GM18907 (cell line): ENCODE data around the gene LRP5.
"Not testable (repeated sequence)": the region's sequence is repeated elsewhere in the genome, so short reads cannot be mapped to it uniquely, and the experiment has no call there.

Experiments used
- ATAC-seq: cut with Tn5 transposase; IDR thresholded peaks from one replicate; pipeline ENCODE4 v1.9.1; 2021; ENCODE audit warnings: mild to moderate bottlenecking, moderate library complexity; ENCODE audit not compliant: unreplicated experiment

LRP5 gene

DNA sequence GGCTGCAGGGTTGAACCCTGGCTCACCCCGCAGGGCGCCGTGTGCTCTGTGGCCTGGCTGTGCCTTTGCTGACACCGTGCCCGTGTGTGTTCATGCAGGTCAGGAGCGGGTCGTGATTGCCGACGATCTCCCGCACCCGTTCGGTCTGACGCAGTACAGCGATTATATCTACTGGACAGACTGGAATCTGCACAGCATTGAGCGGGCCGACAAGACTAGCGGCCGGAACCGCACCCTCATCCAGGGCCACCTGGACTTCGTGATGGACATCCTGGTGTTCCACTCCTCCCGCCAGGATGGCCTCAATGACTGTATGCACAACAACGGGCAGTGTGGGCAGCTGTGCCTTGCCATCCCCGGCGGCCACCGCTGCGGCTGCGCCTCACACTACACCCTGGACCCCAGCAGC lies 101.2 kb downstream of the LRP5 start:
- ATAC-seq: no peak

DNA sequence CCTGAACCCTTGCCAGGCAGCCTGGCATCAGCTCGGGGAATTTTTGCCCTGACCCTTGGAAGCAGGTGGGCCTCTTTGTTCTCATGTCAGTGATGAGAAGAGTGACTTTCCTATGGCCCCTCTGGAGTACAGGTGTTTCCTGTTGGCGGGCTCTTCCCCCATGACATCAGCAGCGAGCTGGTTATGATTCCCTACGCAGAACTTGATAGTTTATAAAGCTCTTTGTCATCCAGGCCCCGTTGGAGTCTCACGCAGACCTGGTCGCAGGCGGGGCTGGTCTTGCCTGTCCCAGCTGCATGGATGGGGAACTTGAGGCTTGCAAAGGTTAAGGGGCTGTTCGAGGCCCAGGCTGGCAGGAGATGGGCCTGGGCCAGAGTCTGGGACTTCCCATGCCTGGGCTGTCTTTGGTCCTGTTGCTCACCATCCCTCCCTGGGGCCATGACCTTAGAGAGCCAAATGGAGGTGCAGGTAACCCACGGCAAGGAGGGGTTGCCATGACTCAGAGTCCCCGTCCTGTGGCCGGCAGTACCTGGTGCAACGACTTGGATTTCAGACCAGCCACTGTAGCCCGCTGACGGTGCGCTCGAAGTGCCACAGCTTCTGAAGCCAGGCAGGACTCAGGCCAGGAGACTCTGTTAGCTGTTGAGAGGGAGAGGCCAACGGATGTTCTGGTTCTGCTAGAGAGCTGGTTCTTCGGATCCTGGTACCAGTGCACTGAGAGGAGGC lies 102.3 kb downstream of the LRP5 start:
- no peak for ATAC-seq

DNA sequence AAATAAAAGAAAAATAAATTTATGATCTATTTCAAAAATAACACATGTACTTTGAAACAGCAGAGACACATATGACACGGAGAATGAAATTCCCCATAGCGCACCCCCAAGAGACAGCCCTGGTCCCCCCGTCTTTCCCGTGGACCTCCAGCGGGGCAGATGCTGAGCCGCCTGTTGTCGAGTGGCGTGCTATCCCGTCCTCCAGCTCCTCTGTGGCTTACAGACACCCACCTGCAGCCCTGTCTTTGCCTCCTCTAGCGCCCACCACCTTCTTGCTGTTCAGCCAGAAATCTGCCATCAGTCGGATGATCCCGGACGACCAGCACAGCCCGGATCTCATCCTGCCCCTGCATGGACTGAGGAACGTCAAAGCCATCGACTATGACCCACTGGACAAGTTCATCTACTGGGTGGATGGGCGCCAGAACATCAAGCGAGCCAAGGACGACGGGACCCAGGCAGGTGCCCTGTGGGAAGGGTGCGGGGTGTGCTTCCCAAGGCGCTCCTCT lies 103.7 kb downstream of the LRP5 start:
- no peak for ATAC-seq

DNA sequence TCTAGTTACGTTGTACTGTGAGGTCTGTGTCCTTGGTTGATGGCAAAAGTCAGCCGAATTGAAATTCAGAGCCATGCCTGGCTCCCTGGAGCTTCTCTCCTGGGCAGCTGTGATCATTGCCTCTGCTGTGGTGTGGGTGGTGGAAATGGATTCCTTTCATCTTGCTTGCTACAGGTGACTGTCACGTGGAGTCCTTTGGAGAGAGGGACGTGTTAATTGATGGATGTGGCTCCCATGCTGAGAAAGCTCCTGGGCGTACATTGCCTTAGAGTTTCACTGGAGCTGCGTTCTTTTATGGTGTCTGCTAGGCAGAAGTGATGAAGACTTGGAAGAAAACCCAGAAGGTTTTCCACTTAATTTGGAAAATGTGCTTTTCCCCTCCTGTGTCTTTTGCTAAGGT lies 106.3 kb downstream of the LRP5 start:
- no peak for ATAC-seq

DNA sequence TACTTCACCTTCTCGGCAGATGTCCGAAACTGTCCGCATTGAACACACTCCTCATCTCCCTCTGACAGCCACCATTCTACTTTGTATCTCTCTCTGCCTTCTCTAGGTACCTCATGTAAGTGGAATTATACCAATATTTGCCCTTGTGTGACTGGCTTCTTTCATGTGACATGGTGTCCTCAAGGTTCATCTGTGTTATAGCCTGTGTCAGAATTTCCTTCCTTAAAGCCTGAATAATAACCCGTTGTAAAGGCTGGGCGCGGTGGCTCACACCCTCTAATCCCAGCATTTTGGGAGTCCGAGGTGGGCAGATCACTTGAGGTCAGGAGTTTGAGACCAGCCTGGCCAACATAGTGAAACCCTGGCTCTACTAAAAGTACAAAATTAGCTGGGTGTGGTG lies 107.8 kb downstream of the LRP5 start:
- no peak for ATAC-seq

DNA sequence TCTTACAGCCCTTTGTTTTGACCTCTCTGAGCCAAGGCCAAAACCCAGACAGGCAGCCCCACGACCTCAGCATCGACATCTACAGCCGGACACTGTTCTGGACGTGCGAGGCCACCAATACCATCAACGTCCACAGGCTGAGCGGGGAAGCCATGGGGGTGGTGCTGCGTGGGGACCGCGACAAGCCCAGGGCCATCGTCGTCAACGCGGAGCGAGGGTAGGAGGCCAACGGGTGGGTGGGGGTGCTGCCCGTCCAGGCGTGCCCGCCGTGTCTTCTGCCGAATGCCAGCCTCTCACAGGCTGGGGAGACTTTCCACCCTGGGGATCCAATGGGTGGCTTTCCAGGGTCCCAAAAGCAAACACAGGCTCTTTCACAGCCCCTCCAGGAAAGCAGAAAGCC lies 111.1 kb downstream of the LRP5 start:
- ATAC-seq: no peak

DNA sequence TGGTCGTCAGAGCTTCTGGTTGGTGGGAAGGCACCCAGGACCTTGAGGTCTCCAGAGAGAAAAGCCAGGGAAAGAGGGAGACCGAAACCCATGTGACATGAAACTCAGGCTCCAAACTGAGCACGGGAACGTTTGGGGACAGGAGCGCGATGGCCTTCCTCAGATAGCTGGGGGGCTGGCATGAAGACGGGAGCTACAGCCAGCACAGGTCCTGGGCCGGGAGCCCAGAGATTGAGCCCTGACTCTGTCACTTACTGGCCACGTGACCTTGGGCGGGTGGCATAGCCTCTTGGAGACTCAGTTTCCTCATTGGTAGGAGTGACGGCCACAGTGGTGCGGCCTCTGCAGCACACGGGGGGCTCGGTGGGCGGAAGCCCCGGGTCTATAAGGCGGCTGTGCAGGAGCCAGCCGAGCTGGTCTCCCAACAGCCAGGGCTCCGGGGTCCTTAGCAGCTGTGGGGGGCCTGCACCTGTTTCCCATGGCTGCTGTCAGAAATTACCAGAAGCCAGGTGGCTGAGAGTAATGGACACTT lies 111.8 kb downstream of the LRP5 start:
- no peak for ATAC-seq

DNA sequence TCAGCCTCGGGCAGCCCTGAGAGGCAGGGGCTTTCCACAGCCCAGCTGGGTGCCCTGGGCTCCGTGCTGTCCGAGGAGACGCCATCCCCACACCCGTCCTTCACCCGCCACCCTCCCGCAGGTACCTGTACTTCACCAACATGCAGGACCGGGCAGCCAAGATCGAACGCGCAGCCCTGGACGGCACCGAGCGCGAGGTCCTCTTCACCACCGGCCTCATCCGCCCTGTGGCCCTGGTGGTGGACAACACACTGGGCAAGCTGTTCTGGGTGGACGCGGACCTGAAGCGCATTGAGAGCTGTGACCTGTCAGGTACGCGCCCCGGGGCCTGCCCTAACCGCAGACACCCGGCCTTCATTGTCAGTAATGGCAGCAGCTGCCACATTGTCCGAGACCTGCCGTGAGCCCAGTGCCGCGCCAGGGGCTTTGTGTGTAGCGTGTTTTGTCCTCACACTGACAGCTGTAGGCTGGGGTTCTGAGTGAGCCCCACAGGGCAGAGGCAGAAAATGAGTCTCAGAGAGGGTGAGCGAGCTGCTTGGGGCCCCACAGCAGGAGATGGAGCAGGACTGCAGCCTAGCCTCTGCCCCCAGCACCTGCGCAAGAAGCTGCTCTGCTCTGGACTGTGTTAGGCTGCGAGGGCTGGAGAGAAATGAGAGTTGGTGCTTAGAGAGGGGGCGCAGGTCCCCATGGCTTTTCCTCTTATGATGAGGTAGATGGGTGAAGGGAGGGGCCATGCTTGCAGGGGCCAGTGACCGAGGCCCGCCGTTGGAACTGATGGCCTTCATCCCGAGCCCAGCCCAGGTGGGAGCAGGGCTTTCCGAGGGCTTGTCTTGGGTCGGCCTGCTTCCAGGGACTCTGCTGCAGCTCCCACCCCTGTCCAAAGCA lies 112.8 kb downstream of the LRP5 start:
- no peak for ATAC-seq

DNA sequence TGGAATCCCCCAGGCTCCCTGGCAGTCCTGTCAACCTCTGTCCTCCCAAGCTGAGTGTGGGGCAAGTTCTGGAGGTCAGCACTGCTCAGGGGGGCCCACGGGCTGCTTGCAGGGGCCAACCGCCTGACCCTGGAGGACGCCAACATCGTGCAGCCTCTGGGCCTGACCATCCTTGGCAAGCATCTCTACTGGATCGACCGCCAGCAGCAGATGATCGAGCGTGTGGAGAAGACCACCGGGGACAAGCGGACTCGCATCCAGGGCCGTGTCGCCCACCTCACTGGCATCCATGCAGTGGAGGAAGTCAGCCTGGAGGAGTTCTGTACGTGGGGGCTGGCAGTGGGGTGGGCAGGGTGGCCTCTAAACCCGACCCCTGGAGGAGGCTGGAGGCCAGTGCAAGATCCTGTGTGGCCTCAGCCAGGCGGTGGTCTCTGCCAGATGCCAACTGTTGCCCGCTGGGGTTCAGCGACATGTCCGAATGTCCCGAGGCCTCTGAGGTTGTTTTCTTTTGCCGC lies 113.5 kb downstream of the LRP5 start:
- no peak for ATAC-seq

DNA sequence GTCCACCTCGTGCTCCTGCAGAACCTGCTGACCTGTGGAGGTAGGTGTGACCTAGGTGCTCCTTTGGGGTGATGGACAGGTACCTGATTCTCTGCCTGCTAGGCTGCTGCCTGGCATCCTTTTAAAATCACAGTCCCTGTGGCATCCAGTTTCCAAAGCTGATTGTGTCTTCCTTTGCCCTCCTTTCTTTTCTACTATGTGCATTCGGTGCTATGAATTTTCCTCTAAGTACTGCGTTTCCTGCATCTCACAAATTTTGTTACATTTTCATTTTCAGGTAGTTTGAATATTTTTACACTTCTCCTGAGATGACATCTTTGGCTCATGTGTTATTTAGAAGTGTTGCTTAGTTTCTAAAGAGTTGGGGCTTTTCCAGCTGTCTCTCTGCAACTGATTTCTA lies 117.3 kb downstream of the LRP5 start:
- no peak for ATAC-seq

DNA sequence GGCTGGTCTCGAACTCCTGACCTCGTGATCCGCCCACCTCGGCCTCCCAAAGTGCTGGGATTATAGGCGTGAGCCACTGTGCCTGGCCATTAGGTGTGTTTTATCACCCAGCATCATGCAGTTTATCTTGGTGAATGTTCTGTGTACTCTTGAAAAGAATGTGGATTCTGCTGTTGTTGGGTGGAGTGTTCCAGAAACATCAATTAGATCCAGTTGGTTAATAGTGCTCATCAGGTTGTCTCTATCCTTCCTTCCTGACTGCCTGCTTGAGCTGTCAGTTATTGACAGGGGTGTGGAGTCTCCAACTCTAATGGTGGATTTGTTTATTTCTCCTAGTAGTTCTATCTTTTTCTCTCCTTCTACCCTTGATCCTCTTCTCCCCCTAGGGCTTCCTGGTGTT lies 118.0 kb downstream of the LRP5 start:
- no peak for ATAC-seq

DNA sequence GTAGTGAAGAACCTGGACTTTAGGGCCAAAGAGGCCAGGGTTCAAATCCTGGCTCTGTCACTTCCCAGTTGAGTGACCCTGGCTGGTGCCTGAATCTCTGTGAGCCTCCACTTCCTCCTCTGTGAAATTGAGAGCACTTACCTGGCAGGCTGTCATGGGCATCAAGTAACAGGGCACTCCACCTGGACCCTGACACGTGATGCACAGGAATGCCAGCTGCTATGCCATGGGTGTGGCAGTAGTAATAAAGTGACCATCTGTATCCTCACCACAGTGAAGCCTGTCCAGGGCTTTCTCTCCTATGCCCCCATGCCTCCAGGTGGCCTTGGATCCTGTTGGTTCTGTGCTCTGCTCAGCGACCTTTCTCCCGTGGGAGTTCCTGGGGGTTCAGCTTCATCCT lies 118.4 kb downstream of the LRP5 start:
- no peak for ATAC-seq

DNA sequence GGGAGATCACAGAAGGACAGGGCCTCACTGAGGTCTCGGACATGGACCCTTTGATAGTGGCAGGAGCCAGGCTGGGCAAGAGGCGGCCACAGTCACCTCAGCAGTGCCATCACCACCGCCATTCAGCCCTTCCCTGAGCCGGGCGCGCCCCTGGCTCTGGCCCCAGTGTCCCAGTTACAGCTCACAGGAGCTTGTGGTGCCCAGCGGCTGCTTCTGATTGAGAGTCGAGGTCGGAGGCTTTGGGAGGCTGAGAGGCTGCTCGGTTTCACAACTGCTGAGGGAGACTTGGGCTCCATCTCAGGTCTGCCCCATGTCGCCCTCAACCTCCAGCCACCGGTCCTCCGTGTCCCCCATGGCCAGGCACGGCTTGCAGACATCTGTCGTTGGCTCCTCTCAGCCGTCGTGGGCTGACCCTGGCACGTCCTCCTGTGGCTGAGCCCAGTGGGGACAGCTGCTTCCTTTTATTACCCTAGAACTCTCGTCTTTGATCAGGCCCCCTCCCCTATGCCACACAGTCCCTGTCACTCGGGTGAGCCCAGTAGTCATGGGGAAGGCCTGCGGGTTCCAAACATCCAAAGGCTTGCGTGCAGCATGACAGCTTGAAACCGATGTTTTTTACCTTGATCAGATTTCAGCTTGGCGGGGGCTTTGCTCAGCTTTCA lies 119.7 kb downstream of the LRP5 start:
- ATAC-seq: no peak

DNA sequence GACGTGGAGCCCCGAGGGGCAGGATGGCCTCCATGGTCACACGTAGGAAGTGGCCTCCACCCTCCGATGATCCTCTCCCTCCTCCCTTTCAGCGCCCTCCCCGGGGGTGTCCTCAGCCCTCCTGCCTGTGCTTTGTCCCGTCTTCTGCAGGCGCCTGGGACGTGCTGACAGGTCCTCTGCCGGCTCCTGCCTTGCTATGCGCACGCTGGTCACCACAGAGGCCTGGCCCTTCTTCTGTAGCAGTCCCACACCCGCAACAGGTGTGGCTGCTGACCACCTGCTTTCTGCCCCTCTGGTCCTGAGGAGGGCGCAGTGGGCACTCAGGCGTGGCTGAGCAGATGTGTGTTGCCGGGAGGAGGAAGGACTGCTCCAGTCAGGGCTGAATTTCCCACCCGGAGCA lies 120.5 kb downstream of the LRP5 start:
- no peak for ATAC-seq

DNA sequence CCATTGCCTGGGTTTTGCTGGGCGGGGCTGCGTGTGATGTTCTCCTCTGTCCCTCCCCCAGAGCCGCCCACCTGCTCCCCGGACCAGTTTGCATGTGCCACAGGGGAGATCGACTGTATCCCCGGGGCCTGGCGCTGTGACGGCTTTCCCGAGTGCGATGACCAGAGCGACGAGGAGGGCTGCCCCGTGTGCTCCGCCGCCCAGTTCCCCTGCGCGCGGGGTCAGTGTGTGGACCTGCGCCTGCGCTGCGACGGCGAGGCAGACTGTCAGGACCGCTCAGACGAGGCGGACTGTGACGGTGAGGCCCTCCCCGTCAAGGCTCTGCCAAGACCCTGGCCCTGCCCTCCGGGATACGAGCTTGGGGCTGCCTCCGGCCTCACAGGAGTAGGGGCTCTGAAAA lies 121.2 kb downstream of the LRP5 start:
- no peak for ATAC-seq

DNA sequence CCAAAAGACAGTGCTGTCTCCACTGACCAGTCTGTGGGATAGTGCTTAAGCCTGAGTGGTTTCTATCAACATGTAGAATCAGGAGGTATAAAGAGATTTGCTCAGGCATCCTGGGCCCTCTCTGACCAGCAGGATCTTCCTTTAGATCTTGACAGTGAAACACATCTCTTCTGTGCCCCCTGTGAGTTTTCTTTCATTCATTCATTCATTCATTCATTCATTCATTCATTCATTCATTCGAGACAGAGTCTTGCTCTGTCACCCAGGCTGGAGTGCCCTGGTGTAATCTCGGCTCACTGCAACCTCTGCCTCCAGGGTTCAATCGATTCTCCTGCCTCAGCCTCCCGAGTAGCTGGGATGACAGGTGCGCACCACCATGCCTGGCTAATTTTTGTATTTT lies 121.8 kb downstream of the LRP5 start:
- not testable (repeated sequence) for ATAC-seq

DNA sequence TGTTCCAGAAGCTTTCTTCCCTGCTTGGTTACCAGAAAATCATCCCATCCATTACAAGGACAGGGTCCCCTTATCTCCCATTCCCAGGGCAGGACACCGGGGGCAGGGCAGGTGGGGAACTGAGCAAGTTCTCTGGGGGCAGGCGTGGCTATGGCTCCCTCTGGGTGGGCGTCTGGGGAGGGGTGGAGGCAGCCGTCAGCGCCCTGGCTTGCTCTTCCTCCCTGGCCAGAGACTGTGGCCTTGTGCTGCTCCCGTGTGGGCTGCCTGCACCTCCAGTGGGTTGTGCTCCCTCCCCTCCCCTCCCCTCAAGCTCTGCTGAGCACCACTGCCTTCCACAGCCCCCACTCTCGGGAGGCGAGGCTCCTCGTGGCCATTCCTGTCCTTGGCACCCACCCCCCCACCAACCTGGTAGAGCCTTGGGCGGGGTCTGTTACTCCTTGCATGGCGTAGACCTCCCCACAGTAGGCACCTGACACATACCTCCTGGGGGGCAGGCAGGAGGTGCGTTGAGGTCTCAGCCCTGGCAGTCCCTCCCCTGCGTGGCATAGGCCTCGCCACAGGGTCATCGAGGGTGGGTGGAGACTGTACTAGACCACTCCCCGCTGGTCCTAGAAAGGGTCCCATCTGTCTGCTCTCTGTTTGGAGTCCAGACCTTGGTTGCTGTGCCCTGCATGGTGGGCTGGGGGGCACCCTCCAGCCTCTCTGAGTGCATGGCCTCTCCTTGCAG lies 123.9 kb downstream of the LRP5 start:
- no peak for ATAC-seq

DNA sequence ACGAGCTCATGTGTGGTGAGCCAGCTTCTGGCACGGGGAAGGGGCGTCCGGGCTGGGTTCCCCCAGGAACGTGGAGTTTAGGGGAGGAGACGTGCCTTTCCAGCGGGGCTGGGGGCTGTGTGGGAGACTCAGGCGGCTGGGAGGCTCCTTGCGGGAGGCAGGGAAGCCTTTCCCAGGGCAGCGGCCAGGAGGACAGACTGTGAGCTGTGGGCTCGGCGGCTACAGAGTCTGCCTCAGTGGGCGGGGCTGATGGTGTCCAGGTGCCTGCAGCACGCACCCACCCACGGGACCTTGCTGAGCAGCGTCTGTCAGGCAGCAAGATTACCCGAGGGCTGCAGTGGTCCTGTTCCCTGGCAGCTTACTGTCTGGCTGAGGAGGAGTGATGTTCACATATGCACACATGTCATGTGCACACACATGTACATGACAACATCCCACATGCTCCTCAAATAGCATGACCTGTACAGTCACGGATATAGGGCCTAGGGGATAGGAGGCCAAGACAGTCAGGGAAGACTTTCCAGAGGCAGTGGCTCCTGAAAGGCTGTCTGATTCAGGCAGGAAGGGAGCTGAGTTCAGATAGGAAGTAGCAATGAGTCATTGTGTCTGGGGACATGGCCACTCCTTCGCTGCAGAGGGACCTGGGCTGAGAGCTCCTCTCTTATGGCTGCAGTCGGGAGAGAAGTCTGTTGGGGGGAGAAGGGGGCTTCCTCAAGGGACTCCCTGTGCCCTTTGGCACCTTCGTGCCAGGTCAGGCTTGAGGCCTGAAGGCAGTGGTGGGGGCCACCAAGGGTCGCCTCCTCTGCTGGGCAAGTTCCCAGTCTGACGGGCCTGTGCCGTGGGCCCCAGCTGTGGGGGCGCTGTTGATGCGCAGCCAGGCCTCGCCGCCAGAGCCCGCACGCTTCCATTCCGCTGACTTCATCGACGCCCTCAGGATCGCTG lies 124.9 kb downstream of the LRP5 start:
- ATAC-seq: no peak

DNA sequence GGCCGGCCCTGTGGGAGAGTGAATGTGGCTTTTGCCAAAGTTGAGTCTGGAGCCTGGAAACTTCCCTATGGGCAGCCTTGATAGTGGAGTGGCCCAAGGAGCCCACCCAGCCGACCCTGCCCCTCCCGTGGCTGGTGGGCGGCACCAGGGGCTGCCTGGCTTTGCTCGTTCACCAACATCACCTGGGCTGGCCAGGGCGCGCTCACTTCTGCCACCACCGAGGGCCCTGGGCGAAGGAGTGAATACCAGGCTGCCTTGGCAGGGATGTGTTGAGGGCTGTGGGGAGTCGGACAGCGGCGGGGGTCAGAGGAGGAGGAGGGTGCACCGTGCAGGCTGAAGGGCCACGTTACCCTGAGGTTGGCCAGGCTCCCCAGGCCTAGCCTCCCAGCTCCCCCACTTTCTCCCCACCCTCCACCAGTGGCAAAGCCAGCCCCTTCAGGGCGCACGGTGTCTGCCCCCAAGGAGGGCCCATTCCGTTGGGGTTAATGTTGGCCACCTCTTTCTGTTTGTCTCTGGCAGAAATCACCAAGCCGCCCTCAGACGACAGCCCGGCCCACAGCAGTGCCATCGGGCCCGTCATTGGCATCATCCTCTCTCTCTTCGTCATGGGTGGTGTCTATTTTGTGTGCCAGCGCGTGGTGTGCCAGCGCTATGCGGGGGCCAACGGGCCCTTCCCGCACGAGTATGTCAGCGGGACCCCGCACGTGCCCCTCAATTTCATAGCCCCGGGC lies 125.7 kb downstream of the LRP5 start:
- no peak for ATAC-seq
